ENCODE data around the gene DAPL1.

DAPL1 gene, protein sequence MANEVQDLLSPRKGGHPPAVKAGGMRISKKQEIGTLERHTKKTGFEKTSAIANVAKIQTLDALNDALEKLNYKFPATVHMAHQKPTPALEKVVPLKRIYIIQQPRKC

DNA sequence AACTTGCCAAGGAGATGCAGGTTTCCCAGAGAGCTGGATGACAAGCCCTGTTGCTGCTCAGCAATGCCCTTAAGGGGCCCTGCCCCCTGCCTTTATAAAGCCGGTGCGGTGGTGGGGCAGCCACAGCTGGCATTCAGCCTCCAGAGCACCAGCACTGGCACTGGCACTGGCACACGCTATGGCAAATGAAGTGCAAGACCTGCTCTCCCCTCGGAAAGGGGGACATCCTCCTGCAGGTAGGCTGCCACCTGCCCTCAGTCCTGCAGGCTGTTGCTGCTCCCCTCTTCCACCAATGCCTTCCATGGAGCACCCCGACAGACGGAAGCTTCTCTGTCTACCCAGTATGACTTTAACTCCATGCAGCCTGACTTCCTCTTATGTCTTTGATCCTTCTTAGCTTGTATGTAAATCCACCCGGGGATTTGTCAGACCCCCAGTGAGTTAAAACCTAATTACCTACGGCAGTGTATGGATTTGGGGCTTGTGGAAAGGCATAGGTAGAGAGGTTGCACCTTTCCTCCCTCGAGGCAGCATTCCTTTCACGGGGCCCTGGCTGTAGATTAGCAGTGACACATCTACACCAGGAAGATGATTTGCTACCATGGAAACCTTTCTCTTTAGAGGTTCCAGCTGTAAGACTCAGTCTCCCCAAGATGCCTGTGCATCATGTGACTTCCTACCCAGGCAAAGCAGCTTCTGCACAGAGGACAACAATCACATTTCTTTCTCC lies at the start of gene DAPL1:
DAPL1 (plus strand) TSS at position 123 of the 730 bp plus-strand sequence; CDS start at position 179, 56 bp downstream.
- DNase-seq (ENCODE audit: low read depth), result no peak

DNA sequence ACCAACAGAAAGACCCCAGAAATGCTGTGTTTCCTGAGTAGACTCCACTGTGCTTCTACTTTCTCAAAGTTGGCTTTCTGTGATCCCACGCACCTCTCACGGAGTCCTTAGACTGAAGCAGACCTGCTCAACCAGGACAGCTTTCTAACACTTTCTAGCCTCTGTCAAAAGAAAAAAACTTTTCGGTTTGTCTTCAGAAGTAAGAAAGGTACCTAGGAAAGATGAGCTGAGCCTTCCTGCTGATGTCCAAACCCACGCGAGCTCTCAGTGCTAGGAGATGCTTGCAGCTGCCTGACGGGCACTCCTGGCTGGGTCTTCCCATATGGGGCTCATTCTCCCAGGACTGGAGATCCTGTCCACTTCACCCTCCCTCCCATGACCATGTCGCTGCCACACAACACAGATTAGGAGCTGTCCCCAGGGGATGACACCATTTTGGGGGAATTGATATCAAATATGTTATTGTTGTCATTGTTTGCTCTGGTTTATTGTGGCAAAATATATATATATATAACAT lies 49.2 kb upstream of the DAPL1 start:
- no peak for DNase-seq (ENCODE audit: low read depth)

- DNase-seq (ENCODE audit: low read depth), result no peak
Observed at GRCh38 chr2:158746488-158746887, 48.6 kb upstream of the DAPL1 start.

- no peak for DNase-seq (ENCODE audit: low read depth)
Observed at GRCh38 chr2:158747281-158747680, 47.8 kb upstream of the DAPL1 start.

DNA sequence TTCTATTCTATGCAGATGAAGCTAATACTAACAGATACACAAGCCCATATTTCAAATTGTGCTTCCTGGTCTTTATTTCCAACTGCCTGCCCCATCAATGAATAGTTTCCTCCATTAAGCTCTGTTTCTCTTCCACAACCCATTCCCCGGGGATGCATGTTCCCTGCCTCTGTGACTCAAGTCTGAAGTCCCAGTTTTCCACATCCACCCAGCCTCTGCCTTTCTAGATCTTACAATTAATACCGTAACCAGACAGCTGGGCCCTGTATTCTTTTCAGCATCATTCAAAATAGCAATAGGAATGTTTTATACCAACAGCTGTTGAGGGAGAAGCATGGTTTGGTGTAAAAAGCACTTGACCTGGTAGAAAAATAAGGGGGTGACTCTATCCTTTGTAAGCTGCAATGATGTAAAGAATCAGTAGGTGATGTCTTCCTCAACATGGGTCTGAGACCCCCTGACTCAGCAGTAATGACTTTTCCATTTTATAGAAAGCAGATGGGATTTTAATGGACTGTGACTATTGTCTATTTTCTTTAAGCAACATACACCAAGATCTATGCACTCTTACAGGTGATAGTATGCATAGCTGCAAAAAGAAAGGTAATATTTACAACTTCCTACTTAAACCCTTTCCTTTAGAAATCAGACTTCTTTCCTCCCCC lies 46.1 kb upstream of the DAPL1 start:
- no peak for DNase-seq (ENCODE audit: low read depth)

- no peak for DNase-seq (ENCODE audit: low read depth)
Observed at GRCh38 chr2:158750458-158751125, 44.5 kb upstream of the DAPL1 start.

- DNase-seq (ENCODE audit: low read depth), result no peak
Observed at GRCh38 chr2:158753641-158754611, 41.2 kb upstream of the DAPL1 start.

- DNase-seq (ENCODE audit: low read depth), result no peak
Observed at GRCh38 chr2:158755310-158756087, 39.6 kb upstream of the DAPL1 start.

DNA sequence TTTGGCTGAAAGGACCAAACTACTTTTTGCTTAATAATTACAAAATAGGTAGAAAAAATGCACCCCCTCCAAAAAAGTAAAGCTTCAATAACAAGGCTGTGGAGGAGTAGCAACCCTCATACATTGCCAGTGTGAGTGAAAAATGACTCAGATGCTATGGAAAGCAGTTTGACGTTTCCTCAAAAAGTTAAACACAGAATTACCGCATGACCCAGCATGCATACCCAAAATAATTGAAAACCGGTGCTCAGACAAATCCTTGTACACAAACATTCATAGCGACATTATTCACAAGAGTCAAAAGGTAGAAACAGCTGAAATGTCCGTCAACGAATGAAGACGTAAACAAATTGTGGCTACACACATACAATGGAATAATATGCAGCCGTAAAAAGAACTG lies 38.8 kb upstream of the DAPL1 start:
- DNase-seq (ENCODE audit: low read depth), result no peak

GRCh38 chr2:158756976-158757375 lies 38.1 kb upstream of the DAPL1 start:
- DNase-seq (ENCODE audit: low read depth), result no peak

- DNase-seq (ENCODE audit: low read depth), result no peak
Observed at GRCh38 chr2:158760887-158761286, 34.2 kb upstream of the DAPL1 start.

DNA sequence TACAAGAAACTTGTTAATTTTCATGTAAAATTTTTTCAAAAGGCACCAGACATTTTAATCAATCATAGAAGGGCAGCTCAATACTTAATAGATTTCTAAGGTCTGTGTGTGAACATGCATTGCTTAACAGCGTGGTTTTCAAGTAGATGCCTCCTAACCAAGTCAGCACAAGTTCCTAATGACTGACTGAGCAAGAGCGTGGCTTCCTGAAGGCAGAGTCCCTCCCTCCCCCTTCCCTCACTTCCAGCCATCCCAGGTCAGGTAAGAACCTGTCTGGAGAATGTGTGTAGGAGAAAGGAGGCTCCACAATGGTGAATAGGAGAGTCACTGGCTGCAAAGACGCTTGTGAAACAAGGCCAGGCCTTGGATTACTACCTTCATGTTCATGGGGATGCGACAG lies 33.5 kb upstream of the DAPL1 start:
- no peak for DNase-seq (ENCODE audit: low read depth)

DNA sequence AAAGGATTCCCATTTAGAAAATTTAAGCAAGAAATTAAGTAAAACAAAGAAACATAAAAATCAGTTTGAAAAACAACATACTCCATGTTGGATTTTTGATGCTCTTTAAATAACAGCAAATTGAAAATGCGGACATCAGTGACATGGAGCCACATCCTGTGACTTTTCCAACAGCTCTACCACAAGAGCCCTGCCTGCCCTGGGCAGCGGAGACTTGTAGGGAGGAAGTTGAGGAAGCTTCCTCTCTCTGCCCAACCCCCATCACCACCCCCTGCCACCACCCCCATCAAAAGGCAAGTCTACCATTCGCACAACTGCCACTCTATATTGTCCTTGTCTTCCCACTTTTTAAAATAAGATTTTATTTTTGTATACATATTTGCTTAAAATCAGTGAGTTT lies 32.8 kb upstream of the DAPL1 start:
- DNase-seq (ENCODE audit: low read depth), result no peak

DNA sequence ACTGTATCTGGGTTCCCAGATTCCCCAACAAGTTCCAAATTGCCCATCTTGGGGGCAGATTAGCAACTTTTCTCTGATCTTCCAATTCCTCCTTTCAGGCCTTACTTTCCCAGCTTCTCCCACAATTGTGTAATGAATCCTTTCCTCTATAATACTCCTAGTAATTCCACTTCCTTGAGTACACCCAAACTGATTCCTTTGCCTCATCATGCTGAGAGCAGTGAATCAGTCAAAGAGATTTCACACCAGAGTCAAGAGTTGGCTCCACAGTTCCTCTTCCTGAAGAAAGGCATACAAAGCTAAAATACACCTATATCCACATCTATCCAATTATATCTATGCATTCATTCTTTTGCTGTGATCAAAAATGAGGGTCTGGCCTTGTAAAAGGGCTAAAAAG lies 28.6 kb upstream of the DAPL1 start:
- no peak for DNase-seq (ENCODE audit: low read depth)

DNA sequence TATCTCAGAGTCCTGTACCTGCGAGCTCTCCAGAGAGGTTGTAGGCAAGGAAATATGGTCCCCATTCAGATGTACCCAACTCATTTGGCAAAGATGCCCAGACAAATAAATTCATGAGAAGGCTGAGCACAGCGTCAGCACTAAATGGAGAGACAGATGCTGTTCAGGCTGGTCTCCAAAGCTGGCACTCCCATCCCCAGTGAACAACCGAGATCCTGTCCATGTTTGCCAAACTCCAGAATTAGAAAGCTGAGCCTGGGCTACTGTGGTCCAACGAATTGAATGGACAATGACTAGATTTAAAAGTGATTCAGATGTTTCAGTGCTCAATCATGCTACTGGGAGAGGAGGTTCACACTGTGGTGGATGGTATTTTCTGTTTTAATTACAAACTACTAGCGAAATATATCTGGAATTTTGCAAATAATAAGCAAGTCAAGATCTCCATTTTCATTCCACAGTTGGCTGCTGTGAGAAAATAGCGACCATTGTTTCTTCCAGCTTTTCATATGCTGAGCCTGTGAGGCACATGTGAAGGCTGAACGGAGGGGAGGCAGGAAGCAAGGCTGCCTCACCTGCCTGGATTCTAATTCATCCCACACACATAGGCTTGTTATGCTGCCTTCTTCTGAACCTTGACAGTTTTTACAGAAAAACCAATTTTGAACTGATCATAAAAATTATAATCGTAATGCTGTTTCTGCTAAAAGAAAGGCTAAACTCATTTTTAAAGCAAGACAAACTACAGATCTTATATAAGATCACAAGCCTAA lies 22.6 kb upstream of the DAPL1 start:
- no peak for DNase-seq (ENCODE audit: low read depth)

DNA sequence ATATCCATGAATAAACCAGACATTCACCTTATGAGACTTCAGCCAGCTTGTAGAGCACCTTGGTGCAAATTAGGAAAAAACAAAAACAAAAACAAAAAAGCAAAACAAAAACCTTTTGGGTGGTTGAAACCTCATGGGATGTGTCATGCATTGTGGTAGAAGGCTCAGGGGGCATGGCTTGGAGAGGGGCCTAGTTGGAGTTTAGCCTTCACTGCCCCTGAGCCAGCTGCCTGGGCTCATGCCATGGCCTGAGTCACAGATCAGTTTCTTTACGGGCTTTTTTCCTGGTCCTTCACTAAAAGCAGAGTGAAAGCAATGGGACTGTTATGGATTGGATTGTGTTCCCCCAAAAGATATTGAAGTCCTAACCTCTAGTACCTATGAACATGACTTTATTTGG lies 22.0 kb upstream of the DAPL1 start:
- DNase-seq (ENCODE audit: low read depth), result no peak

DNA sequence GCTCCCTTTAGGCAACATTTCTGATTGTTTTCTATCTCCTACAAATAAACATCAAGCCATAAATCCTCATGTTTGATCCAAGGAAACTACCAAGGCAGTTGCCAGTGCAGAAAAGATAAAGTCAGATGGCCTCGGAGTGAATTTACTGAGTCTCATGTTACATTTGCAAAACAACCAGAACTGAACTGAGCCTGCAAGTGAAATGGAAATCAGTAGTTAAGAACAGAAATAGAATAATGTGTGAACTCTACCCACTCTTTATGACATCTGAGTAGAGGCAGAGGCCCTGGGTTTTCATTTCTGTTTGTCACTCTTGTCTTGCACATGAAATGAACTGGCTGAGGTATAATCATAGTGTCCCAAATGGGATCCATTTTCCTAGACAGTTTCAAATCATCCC lies 20.4 kb upstream of the DAPL1 start:
- no peak for DNase-seq (ENCODE audit: low read depth)

GRCh38 chr2:158775273-158776027 lies 19.7 kb upstream of the DAPL1 start:
- DNase-seq (ENCODE audit: low read depth), result no peak

DNA sequence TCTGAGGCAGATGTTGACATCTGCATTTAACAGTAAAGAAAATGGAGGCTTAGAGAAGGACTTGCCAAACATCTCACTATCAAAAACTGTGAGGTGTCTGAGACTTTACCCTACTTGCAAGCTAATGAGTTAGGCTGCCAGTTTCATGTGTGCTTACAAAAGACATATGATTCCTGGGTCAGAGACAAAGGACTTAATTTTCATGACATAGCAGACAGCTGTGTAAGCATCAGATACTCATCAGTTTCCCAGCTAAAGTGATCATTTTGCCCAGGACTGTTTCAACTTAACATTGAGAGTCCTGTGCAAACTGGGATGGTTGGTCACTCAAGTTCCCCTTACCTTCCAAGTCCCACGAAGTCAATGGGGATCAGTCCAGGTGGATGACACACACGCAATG lies 18.9 kb upstream of the DAPL1 start:
- DNase-seq (ENCODE audit: low read depth), result no peak

Measured in stimulated activated CD8-positive, alpha-beta memory T cell treated with anti-CD3 and anti-CD28 coated beads, Interleukin-15, amount 100 ng/mL, for 24 hours (primary cell).